Activated CD8-positive, alpha-beta memory T cell treated with anti-CD3 and anti-CD28 coated beads, Interleukin-2, amount 50 U/mL, for 4 hours (primary cell): Measurements from ENCODE around the gene KL.

Experiments
- DNase-seq: peaks from one replicate; pipeline ENCODE4 v3.0.0-alpha.2; 2020

Gene KL

DNA sequence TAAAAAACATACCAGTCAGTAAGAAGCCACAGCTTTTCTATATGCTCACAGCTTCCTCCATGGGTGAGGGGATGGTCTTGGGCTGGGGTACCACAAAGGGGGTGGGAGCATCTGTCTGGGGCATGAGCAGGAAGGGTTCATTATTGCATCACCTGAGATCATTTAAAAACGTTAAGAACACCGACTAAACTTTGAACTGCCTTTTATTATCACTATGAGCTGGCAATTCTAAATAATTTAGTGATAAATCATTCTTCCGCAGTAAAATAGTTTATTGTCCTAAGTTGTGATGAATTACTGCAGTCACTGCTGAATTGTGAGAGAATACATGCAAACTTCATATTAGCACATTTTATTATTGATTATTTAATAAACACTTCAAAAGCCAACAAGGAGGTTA is 71.6 kb downstream of the KL start:
- no peak for DNase-seq

DNA sequence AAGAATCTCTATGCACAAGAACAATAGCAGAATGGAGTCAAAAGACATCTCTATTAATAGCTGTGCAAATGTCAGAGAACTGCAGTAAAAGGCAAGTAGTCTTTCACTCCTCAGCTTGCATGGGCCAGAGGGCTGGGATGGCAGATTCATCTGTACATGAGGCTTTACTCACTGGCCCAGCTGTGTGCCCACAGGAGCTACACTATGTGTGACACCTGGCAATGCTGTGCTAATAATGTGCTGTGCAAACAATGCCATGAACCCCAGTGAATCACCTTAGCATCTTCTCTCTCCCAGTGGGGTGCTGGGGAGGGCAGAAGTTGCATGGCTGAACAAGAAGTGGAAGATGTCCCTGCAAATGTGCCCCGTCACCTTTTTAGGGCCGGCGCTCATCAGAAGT is 73.1 kb downstream of the KL start:
- DNase-seq, result no peak

DNA sequence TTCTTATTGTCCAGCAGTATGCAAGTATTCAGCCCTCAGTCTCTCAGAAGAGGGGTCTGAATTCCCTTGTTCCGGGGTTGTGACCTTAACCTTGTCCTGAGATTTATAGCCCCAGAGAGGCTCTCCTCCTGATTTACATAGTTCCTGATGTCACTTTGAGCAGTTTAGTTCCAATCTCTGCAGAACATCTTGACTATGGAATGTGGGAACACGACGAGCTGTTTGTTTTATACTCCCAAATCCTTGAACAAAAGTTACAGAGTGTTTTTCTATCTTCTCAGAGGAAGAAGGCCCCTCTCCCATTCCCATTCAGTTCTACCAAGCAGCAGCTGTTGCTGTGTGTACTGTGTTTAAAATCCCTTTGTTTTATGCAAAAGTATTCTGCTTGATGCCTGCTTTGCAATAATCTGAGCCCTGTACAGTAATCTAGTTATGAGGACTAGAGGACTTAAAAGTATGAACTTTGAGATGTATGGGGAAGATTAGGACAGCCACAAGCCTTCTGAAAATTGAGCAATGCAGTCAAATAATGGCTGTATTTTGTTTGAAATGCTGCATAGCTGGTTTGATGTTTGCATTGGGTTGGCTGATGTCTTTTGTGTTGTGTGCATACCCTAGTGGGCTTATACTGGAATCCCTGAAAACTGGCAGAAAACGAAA is 74.7 kb downstream of the KL start:
- DNase-seq, result no peak

DNA sequence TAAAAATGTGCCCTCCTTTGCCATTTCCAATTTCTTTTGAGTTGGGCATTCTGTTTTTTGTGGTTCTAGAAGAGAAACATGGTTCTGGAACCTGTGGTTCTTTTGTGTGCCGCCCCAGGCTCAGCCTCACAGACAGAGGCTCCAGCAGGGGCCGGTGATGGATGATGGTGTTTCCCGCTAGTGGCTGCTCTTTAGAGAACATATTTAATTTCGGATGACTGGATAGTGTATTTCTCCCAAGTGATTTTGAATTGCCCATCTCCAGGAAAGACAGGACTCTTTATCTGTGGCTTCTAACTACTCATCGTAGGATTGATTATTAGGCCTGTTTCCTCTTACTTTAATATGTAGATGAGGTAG is 75.2 kb downstream of the KL start:
- DNase-seq, result no peak

DNA sequence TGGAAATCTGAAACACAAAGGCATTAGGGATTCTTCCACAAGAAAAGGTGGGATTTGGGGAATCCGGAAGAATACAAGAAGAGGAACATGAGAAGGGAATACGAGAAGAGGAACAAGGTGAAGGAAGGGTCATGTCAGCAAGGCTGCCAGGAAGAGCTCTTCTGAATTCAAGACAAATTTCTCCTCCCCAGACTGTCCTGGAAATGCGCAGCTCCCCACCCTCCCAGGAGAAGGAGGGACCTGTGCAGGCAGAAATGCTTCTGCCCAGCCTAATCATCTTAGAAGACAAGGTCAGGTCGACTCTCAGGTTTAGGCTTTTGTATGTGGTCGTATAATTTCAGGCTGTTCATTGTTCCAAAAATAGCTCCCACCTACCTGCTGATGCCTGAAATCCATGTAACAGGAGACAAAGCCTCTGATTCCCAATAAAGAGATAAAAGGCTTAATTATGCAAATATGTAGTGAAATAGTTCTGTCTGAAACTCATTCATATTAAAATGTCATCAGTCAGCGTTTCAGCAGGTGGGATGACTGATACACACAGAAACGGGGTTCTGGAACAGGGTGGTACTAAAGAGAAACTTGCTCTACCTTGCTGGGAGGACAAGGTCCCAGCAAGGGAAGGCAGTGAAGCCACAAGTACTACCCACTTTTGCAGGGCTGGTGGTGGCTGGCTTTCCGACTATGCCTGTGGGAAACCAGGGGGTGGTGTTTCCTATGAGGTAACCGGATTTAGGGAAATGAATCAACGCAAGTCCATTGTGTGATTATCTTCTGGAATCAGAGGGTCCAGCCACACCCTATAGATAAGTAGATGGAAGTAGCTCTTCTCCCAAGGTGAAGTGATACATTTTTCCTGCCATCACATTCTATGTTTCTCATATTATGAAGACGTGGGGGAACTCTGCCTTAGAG is 76.1 kb downstream of the KL start:
- no peak for DNase-seq

DNA sequence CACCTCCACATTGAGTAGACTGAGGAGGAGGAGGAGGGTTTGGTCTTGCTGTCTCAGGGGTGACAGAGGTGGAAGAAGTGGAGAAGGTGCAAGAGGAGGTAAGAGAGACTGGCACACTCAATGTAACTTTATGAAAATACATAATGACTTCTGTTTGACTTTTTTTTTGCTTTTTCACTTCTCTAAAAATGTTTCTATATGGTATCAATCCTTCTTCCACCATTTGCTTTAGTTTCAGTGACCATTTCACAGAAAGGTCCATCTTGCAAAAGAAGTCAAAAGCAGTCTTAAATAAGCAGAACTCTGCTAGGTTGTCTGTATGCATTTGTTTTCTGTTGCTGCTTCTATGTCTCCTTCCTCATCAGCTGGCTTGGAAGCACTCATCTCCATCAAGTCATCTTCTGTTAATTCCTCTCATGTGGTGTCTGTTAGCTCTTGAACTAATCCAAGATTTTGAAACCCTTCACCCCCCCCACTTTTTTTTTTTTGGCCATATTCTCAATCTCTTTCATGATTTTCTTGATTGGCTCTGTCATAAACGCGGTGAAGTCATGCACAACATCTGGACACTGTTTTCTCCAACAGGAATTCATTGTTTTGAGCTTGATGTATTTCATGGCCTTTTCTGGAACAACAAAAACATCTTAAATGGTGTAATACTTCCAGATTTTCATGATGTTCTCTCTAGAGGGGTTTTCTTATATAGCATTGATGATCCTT is 80.8 kb downstream of the KL start:
- DNase-seq, result no peak

DNA sequence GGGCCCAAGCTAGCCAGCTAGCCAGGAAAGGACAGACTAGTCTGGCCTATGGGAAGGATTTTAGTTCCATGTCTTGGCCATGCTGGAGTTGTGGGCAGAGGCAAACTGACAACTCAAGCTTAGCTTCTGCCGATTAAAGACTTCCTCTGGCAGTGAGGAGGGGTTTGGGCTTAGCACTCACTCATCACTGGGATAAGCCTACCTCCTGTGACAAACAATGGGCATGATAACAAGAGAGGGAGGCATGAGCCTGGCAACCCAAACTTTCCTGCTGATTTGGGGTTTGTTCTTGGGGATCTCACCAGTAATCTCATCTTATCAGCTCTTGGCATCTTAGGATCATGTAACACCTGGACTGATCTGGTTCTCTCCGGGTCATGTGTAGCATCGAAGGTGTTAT is 83.6 kb downstream of the KL start:
- no peak for DNase-seq

DNA sequence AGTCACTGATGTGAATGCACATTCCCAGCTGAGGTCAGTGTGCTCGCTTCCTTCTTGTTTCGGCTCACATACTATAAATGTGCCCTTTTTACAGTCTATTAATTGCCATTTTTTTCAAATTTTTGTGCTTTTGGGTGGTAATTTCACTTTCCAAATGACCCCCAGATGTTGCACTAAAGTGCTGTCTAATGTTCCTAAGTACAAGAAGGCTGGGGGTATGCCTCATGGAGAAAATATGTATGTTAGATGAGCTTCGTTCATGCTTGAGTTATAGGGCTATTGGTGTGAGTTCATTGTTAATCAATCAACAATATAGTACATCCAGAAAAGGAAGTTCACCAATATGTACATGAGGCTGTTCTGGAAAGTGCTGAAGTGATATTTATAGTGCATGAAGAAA is 84.7 kb downstream of the KL start:
- no peak for DNase-seq

DNA sequence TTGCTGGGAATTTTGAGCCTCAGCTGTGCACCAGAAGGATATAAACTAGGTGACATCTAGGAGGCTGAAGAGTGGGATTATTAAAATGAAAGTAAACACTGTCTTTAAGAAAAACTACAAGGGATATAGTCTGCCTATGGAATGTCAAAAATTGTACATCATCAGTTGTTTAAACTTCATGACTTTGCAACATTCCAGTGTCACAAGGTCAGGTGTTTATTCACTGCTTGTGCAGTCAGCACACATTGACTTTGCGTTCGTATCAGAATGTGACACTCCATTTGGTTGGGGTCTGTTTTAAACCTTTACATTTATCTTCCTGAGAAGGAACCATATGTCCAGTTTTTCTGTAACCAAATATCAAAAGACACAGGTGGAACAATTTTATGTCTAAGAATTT is 85.6 kb downstream of the KL start:
- DNase-seq, result no peak

DNA sequence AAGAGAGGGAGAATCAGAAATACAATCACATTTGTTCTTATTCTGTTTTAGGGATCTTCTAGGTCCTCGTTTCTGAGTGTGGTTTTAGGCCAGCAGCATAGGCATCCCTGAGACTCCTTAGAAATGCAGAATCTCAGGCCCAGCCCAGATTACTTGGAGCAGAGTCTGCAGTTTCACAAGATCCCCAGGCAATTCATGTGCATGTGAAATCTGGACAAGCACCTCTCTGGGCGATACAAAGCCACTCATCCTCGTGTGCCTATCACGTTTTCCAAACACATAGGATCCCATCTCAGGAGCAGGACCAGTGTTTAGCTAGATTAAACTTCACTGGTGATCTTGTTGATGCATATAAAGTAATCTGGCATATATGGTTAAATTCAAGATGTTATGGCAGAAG is 87.2 kb downstream of the KL start:
- no peak for DNase-seq

DNA sequence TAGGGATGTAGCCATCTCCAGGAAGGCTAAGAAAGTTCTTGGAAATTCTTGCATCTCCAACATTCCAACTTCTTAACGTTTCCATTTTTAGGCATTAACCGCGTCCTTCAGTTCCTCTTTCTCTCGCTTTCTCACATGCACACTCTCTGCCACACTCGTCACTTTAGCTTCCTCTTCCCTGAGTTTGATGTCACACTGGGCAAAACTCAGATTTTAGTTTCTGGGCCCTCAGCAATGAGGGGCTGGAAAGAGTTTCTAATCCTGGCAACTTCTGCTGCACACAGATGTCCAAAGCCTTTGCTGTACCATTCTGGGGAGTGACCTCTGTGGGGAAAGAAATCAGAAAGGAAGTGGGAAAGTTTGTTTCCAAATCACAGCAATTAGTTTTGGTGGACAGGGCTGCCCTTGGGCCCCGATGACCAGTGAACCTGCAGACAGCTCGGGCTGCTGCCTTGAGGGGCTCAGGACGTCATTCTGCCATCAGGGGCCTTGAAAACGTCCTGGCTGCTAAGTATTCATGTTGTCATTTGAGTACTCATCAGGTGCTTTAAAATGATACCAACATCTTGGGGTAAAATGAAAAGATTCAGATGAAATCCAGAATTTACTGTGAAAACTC is 89.3 kb downstream of the KL start:
- no peak for DNase-seq

DNA sequence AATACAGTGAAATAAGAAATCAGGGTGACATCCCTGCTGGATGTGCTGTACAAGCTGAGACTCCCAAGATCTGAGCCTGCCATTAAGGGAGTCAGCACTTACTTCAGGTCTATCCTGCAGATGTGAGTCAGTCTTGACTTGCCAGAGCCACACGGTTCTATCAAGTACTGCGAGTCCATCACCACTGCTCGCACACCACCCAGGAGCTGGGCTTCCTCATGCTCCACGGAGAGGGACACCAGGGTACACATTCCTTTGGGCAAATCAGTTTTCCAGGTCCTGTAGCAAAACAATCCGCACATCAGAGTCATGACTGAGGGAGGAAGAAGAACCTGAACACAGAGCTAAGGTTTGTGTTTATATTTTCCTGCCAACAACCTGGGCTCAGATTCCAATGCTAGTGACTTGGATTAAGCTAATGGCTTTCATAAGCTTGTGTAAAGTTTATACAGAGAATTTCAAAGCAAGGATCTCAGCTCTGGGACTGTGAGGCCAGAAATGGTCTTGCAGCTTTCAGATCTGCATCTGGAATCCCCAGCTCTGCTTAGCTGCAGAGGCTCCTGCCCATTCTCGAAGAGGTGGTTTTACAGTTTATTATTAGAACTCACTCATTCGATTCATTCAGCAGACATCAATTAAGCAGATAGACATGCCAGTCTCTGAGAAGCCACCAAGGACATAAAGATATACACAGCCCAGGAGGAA is 90.6 kb downstream of the KL start:
- no peak for DNase-seq

DNA sequence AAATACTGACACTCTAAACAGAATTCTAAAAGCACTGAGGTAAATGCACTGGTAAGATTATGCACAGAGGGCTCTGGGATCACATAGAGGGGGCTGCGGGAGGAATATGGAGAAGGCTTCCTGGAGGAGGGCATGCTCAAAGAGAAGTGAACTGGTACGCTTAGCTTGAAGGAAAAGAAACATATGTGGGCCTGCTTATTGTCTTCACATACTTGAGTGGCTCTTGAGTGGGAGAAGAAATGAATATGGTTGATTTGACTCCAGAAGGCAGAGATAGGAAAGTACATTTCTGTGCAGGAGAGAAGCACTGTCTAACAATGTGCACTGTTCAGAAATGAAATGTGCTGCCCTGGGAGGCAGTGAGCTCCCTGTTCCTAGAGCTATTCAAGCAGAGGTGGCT is 91.1 kb downstream of the KL start:
- no peak for DNase-seq

DNA sequence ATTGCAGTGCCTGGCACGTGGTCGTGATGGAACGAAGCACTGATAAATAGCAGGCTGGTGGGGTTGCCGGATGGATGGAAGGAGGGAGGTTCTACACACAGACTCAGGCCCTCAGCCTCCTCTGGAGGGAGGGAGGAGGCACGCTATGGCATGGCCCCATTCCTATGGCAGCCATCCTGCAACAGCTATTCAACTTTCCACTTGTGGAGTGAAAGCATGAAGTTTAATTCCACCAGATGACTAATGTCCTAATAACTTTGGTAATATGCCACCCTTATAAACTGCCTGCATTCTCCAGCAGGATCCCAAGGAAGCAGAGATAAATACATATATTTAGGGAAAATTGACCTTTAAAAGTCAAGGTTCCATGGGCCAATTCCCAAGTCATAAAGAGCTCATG is 92.4 kb downstream of the KL start:
- DNase-seq, result no peak

DNA sequence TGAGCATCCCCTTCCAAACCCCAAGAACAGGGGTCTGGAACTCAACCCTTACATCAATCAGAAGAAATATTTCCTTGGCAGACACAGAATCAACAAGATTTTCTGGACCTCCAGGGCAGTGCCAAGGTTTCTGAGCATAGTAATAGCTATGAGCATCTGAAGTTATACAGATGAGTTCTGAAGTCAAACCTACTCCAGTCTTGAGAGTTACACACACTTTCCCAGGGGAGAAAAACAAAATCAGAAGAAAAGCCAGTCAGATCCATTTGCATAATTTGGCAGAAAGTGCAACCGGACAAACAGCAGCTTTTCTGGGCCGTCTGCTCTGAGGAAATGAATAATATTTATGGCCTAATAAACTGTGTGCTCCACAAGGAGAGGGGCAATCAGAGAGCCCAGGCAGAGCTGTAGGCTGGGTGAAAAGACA is 93.1 kb downstream of the KL start:
- no peak for DNase-seq

DNA sequence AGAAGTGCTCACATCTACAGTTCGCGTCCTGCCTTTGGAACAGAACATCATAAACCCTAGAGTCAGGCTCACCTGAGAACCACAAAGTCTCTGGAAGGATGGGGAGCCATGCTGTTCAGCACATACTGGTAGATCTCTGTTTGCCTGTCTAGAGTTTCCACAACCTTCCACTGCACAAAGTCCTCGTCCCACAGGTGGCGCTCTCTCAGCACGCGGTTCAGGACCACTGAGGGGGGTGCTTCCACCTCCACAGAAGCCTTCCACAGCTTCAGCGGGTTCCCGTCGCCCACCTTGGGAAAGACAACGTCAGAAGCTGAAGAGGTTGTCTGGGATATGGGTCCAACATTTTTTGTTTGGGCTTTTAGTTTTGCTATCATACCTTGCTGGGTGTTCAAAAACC is 93.6 kb downstream of the KL start:
- DNase-seq, result no peak

DNA sequence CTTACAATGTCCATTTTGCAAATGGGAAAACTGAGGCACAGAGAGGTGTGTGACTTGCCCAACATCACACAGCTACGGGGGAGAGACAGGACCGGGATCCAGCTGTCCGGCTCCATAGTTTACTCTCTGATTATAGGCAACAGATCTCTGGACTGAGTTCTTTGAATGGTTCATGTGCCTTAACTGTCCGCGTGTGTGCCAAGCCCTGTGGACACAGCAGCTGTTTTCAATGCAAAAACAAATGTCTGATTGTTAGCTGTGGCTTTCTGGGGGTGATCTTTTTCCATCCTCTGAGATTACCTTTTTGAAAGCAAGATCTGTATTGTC is 94.1 kb downstream of the KL start:
- no peak for DNase-seq

DNA sequence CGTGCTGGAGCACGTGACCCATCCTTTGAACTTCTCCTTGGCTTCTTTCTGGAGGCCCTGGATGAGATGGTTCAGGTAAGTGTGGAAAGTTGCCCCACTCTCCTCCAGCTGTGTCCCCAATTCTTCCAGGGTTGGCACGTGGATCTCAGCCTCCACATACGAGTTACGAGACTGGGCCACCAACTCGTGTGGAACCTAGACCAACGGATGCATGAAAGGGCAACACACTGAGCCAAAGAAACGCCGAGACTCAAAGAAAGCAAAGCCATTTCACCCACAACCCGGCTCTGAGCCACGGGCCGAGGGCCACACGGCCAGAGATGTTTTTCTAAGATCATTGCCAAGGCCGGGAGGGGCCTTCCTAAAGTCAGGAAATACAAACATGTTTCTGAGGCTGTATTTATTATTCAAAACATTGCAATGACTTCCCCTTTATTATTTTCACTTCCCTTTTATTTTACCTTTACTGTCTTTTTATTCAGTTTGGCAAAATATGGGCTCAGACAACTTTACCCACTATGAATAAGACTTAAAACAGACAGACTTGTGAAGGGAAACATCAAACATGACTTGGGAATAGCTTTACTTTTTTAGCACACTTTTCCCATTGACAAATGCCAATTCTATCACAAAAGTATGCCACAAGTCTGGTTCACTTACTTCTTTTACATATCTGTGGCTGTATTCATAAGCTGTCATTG is 94.6 kb downstream of the KL start:
- no peak for DNase-seq

DNA sequence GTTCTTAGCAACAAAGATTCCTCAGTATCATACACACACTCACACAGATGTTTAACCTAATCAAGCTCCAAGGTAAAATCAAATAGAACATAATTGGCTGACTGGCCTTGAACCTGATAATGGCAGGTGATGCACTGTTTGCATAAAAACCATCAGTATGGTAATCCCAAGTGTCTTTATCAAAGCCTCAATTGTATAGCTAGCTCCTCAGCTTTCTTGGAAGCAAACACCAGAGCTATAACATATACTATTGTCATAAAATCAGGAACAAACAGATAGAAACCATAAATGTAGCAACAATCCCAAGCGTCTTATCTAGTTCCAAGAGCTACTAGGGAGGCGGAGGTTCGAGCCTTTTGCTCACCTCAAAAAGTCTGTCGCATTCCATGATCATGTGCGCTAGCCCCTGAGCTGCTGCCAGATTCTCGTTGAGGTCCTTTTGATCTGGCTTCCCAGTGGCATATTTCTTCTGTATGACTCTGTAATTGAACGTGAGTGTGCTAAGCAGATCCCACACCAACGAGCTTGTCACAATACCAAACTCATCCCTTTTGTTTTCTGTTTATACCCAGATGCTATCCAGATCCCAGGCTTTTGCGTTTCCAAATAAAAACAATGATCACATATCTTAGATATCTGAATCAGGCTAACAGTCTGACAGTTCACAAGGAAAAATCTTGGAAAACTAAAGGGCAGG is 95.3 kb downstream of the KL start:
- DNase-seq, result no peak

DNA sequence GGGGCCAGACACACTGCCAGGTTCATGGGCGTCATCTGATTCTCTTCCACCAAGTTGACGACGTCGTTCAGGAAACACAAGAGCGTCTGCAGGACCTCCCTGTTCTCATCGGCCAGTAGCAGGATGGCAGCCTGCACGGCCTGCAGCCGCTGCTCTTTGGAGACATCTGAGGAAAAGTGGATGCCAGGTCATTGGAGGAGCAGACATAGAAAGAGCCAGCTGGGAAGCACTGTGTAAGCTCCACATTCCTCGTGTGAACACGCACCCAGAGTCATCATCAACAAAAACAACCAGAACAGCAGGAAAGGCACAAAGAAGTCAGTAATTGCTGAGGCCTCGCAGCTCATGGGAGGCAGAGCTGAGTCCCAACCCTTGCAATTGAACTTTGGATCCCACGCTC is 96.5 kb downstream of the KL start:
- DNase-seq, result no peak

DNA sequence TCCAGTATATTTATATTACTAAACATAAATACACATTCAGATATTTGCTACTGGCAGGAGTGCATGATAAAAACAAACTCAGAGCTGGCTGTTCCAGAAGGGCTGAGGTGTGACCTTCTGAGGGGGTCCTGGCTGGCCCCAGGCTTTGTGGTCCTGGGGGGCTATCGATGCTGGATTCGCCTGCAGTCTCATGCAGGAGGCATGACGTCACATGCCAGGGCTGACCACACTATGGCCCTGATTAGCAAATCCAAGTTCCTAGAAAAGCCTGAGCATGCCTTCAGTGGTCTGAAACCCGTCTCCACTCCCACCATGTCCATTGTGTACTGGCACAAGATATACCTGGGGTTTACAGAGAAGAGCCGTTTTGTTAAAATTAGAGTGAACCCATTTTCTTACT is 97.9 kb downstream of the KL start:
- DNase-seq, result no peak

DNA sequence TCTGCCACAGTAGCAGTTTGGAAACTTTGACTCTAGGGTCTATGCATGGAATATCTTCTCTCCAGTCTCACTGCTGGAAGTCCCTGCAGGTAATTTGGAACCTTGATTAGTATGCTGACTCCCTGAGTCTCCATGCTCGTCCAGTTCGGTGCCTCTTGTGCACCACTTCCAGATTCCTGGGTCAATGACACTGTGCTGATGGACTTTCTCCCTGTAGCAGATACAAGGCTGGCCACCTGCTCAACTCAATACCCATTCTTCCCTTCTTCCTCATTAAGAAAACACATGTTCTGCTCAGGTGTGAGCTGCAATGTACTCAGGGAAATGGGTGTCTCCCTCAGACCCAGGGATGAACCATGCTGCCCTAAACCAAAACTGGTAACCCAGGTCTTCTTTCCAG is 99.1 kb downstream of the KL start:
- DNase-seq, result no peak
